Measurements from ENCODE around the gene NKX1-2. TPM values are rescaled to one million over a fixed set of nuclear protein-coding genes. Genes with fewer than 3 reads are reported as not detected.

NKX1-2 gene
- total and polyA plus RNA-seq, 2 experiments from 2014 or later: 9.8 to 39.4 TPM

- TF ChIP-seq, protein P1, sequence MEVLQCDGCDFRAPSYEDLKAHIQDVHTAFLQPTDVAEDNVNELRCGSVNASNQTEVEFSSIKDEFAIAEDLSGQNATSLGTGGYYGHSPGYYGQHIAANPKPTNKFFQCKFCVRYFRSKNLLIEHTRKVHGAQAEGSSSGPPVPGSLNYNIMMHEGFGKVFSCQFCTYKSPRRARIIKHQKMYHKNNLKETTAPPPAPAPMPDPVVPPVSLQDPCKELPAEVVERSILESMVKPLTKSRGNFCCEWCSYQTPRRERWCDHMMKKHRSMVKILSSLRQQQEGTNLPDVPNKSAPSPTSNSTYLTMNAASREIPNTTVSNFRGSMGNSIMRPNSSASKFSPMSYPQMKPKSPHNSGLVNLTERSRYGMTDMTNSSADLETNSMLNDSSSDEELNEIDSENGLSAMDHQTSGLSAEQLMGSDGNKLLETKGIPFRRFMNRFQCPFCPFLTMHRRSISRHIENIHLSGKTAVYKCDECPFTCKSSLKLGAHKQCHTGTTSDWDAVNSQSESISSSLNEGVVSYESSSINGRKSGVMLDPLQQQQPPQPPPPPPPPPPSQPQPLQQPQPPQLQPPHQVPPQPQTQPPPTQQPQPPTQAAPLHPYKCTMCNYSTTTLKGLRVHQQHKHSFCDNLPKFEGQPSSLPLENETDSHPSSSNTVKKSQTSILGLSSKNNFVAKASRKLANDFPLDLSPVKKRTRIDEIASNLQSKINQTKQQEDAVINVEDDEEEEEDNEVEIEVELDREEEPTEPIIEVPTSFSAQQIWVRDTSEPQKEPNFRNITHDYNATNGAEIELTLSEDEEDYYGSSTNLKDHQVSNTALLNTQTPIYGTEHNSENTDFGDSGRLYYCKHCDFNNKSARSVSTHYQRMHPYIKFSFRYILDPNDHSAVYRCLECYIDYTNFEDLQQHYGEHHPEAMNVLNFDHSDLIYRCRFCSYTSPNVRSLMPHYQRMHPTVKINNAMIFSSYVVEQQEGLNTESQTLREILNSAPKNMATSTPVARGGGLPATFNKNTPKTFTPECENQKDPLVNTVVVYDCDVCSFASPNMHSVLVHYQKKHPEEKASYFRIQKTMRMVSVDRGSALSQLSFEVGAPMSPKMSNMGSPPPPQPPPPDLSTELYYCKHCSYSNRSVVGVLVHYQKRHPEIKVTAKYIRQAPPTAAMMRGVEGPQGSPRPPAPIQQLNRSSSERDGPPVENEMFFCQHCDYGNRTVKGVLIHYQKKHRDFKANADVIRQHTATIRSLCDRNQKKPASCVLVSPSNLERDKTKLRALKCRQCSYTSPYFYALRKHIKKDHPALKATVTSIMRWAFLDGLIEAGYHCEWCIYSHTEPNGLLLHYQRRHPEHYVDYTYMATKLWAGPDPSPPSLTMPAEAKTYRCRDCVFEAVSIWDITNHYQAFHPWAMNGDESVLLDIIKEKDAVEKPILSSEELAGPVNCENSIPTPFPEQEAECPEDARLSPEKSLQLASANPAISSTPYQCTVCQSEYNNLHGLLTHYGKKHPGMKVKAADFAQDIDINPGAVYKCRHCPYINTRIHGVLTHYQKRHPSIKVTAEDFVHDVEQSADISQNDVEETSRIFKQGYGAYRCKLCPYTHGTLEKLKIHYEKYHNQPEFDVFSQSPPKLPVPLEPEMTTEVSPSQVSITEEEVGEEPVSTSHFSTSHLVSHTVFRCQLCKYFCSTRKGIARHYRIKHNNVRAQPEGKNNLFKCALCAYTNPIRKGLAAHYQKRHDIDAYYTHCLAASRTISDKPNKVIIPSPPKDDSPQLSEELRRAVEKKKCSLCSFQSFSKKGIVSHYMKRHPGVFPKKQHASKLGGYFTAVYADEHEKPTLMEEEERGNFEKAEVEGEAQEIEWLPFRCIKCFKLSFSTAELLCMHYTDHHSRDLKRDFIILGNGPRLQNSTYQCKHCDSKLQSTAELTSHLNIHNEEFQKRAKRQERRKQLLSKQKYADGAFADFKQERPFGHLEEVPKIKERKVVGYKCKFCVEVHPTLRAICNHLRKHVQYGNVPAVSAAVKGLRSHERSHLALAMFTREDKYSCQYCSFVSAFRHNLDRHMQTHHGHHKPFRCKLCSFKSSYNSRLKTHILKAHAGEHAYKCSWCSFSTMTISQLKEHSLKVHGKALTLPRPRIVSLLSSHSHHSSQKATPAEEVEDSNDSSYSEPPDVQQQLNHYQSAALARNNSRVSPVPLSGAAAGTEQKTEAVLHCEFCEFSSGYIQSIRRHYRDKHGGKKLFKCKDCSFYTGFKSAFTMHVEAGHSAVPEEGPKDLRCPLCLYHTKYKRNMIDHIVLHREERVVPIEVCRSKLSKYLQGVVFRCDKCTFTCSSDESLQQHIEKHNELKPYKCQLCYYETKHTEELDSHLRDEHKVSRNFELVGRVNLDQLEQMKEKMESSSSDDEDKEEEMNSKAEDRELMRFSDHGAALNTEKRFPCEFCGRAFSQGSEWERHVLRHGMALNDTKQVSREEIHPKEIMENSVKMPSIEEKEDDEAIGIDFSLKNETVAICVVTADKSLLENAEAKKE (CRISPR knock-in tag; IDR thresholded peaks at IDR 0.05): no peak
- no peak for TF ChIP-seq ZNF114 (CRISPR knock-in tag; IDR thresholded peaks at IDR 0.05)
- TF ChIP-seq EZH2phosphoT487 (IDR thresholded peaks at IDR 0.05; ENCODE audit: unreplicated experiment): no peak
- no peak for TF ChIP-seq ZNF331 (CRISPR knock-in tag; IDR thresholded peaks at IDR 0.05; ENCODE audit: low read depth)
- no peak for TF ChIP-seq CTCF (conservative IDR thresholded peaks at IDR 0.05; ENCODE audit: low read depth in 2 of 2)
- no peak for TF ChIP-seq POLR2AphosphoS5 (IDR thresholded peaks at IDR 0.05; ENCODE audit: low read depth)
- TF ChIP-seq NANOG (IDR thresholded peaks at IDR 0.05; ENCODE audit: borderline replicate concordance): no peak
- no peak for TF ChIP-seq STAT1 (IDR thresholded peaks at IDR 0.05; ENCODE audit: unreplicated experiment)
Observed at GRCh38 chr10:124497196-124497881, 47.5 kb upstream of the NKX1-2 start (continued).

Measured in GM23338 (cell line).